NCI-H774 (cell line): ENCODE measurements around the gene EVI5L.
"Not testable (repeated sequence)": the region's sequence is repeated elsewhere in the genome, so short reads cannot be mapped to it uniquely, and the experiment has no call there.

Experiments used
- DNase-seq: peaks from one replicate; lab custom pipeline; 2025; lab: John Stamatoyannopoulos, UW

EVI5L gene

DNA sequence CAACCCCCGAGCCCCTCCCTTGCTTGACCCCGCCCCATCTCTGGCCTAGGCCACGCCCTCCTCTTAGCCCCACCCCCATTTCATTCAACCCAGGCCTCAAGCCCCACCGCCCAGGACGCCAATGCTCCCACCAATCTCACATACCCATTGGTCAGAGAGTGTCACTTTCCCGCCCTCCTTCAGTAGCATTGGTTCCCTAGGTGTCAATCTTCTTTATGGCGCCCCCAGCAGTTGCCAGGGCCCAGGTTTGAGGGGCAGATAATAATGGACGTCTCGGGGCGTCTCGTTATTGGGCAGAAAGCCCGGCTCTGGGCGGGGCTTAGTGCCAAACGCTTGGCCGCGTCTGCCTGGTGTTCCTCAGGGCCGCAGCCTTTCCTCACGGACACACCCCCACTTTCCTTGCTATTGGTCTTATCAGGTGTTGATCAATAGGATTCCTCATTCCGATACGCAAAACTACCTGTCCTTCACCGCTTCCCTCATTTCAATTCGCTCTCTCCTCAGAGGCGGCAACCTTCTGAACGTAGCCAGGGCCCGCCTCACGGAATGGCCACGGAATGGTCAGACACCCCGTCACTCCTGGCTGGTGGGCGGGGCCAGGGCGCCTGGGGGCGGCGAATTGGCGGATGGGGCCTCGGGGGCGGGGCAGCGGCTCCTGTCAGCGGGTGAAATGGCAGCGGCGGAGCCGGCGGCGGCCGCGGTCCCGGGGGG, at the start of gene EVI5L:
EVI5L (plus strand) TSS at position 658 of the 711 bp plus-strand sequence. CDS start 16,325 bp downstream, outside the sequence.
- DNase-seq: peak; percentile 100

DNA sequence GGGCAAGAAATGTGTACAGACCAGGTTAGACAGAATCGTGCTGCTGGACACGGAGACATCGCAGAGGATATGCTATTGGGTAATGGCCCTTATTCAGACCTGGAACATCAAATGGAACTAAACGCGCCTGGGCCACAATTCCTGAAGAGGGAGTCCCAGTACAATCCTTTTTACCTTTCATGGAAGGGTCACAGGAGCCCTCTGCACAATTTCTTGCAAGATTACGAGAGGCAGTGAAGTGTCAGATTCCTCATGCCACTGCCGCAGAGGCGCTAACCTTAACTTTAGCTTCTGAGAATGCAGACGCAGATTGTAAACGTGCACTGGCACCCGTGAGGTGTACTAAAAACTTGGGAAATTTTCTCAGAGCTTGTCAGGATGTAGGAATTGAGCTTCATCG, 48.9 kb upstream of the EVI5L start:
- DNase-seq: no peak

DNA sequence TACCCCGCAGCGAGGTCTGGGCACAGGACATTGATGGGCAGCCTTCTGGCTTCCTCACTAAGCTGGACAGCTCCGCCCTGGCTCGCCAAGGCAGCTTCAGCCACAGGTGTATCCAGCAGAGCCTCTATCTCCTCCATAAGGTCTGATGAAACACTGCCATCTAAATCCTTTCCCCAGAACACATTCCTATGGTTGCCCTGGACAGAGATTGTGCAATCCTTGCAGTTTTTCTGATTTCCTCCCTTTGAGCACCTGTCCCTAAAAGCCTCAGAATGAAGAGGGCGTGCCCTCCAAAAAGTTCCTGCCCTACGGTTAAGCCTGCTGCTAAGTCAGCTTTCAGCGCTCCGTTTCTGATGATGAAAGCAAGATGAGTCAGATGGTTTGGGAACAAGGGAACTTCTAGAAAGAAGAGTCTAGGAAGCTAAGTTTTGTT, 46.0 kb upstream of the EVI5L start:
- DNase-seq: no peak

DNA sequence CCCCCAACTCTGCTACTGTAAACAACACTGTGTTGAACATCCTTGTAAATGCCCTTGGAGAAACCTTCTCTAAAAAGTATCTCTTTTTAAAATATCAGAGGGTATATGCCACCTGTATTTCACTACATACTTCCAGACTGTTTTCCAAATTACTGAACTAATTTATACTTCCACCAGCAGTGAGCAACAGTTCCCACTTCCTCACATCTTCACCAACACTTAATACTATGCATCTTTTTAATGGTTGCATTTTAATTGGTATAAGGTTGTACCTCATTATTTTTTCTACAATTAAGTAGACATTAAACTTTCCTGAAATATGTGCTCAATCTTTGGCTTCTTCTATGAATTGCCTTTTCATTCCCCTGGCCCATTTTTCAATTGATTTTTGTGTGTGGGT, 45.2 kb upstream of the EVI5L start:
- no peak for DNase-seq

DNA sequence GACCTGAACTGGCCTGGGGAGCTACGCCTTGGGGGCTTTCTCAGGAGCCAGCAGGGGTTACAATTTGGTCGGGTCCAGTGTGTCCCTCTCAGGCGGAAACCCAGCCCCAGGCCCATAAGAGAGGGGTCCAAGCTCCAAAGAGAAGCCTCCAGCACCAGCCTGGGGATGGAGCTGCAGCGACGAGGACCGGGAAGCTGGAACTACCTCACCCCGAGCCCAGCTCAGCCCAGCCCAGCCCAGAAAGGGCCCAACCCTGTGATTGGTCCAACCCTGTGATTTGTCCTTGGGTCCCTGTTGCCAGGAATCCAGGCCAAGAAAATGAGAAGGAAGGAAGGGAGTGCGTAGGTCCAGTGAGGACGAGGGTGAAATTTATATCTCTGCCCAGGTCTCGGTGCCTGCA, 42.9 kb upstream of the EVI5L start:
- no peak for DNase-seq

DNA sequence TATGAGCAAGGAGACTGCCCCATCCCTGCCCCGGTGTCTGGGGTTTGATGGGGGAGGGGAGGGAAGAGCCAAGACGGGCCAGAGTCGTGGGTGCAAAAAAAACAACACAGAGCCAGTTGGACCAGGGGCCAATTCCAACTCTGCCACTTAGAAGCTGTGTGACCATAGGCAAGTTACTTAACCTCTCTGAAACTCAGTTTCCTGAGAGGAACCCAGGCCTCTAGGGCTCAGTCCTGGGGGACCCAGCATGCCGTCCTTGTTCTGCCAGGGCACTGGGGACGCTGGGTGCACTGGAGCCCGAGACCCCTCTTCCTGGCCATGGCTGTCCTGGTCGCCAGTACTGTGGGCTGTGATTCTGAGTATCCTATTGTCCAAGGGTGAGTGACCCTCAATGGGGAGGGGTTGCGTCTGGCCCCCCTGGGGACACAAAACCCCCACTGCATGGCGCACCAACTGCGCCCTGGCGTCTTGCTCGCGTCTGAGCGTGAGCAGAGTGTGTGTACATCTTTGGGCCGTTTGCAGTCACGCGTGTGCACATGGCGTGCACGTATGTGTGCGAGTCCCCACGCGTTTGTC, 42.3 kb upstream of the EVI5L start:
- DNase-seq: no peak

DNA sequence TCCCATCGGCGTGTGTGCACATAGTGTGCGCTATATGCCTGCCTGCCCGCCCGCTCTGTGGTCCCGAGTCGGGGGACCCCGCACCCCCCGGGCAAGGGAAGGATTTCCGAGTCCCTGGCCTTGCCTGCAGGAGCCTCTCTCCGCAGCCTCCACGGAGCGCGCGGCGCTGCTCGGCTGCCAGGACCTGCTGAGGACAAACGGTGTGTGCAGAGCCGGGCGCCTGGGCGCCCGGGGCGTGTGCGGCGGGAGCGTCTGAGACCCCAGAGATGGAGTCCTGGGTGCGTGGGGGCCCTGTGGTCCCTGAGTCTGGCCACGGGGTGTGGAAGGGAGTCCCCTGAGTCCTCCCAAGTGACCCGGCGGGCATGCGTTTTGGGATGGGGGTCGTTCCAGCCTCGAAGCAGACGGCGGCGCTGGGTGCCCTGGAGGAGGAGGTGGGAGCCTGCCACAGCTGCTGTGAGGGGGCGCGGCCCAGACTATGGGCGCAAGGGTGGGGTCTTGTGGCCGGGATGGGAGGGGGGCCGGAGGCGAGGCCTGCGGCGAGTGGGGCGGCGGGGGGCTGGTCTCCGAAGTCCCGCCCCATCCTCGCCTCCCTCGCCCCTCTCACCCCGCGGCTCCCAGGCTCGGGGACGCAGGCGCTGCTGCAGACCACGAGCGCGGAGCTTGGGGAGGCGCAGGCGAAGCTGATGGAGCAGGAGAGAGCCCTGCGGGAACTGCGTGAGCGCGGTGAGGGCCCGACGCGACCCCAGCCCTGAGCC, 41.7 kb upstream of the EVI5L start:
- no peak for DNase-seq

DNA sequence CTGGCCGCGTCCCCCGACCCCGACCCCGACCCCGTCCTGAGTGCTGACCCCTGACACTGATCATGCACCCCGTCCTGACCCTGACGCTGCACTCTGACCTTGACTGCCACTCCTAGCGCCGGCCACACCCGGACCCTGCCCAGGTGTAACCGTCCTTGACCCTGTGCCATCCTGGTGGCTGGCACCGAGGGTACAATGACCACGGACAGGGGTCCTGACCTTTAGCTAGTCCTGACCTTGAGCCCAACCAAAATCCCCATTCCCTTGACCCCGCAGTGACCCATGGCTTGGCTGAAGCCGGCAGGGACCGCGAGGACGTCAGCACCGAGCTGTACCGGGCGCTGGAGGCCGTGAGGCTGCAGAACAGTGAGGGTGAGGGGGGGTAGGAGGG, 41.1 kb upstream of the EVI5L start:
- DNase-seq: no peak

DNA sequence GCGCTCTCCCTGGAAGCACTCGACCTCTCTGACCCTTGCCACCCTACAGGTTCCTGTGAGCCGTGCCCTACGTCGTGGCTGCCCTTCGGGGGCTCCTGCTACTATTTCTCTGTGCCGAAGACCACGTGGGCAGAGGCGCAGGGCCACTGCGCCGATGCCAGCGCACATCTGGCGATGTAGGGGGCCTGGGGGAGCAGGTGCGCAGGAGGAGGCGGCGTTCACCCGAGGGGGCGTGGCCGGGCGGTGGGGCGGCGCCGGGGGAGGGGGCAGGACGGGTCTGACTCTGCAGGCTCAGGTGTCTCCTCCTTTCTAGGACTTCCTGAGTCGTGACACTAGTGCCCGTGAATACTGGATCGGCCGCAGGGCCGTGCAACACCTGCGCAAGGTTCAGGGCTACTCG, 40.6 kb upstream of the EVI5L start:
- peak; percentile 33 for DNase-seq

DNA sequence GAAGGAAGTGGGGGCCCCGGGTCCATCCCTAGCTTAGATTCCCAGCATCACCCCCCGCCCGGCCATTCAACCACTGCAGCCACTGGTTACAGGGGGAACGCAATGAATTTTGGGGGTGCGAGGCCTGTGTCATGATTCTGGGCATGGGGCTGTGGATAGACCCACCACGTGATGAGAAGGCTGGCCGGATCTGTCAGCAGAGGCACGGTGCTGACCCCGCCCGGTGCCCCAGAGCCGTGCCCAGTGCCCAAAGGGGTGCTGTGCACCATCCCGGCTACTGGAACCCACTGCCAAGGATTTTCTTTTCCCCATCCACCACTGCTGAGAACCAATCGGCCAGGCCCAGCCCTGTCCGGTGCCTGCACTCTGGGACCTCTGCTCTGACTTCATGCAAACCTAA, 39.6 kb upstream of the EVI5L start:
- DNase-seq: no peak

DNA sequence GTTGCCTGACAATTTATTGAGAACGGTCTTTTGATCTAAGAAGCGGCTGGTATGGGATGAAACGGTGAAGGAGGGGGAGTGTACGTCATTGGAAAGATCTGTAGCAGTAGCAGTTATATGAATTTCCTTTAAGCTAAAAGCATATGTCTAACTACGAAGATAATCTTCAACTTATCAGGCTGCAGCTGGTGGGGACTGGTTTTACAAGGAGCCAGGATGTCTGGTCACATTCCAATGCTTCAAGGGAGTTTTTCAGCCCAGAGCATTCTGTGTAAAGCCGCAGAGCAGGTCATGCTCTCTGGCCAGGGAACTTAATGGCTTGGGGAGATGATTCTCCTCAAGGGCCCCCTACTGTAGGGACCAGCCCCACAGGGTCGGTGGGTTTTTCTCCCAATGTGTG, 37.7 kb upstream of the EVI5L start:
- no peak for DNase-seq

DNA sequence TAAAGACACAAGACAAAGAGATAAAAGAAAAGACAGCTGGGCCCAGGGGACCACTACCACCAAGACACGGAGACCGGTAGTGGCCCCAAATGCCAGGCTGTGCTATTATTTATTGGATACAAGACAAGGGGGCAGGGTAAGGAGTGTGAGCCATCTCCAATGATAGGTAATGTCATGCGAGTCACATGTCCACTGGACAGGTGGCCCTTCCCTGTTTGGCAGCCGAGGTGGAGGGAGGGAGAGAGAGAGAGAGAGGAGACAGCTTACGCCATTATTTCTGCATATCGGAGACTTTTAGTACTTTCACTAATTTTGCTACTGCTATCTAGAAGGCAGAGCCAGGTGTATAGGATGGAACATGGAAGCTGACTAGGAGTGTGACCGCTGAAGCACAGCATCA, 37.3 kb upstream of the EVI5L start:
- not testable (repeated sequence) for DNase-seq

DNA sequence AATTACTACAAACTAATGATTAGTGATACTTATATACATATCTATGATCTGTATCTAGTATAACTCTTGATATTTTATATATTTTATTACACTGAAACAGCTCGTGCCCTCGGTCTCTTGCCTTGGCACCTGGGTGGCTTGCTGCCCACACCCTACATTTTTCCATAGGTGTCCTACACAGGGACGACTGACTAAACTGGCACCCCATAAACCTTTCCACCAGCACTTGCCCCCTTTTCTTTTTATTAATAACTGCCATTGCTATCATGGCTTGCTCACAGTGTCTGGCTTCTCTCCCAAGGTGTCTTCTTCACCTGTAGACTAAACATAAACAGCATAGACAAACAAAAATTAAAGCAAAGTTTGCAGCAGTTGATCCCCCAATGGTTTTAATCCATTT, 36.5 kb upstream of the EVI5L start:
- no peak for DNase-seq

DNA sequence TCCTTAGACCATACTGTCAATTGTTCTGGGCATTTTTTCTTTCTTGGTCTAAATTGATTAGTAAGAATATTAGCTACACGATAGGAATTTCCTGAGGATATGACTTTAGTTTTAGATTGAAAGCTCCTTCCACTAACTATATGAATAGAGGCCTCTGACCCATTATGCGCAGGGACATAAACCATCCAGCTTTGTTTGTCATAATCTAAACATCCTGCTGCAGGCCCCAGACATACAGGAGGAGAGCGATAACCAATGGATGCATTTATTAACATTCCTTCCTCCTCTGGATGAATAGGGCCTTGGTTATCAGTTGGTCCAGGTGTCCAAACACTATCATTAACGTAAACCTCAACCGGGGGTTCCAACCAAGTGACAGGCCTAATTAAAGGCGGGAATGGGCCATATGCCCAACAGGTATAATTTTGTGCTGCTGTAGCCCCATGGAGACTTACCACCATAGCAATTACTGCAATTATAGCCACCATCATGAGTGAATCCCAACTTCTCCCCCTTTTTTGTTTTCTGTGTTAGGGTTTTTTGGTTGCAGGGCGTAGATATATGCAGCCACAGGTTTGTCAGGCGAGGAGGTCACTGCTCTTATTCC, 34.4 kb upstream of the EVI5L start:
- no peak for DNase-seq

DNA sequence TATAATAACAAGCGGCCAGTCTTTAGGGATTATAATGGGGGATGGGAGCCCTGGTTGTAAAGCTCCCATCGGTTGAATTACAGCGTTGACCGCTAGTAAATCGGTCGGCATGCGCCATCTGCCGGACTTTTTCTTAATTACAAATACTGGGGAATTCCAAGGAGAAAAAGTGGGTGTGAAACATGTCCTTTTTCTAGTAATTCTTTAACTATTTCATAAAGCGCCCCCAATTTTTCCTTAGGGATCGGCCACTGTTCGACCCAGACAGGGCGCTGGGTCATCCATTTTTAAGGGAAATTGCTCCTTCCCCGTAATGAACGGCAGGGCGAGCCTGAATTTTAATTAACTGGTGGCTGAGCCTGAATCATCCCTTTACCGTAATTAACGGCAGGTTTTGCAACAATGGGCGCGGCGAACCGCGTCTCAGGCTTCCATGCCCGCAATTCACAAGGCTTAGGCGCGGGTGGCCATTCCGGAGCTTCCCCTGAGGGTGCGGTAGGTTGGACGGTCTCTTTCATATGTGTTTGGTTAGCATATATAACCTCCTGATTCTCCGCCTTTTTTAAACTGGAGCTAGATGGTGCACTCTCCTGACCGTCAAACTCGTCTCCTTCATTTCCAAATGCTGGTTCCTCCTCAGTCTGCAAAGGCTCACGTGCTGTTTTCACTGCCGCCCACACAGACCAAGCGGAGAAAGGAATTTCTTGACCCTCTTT, 30.2 kb upstream of the EVI5L start:
- peak; percentile 59 for DNase-seq

DNA sequence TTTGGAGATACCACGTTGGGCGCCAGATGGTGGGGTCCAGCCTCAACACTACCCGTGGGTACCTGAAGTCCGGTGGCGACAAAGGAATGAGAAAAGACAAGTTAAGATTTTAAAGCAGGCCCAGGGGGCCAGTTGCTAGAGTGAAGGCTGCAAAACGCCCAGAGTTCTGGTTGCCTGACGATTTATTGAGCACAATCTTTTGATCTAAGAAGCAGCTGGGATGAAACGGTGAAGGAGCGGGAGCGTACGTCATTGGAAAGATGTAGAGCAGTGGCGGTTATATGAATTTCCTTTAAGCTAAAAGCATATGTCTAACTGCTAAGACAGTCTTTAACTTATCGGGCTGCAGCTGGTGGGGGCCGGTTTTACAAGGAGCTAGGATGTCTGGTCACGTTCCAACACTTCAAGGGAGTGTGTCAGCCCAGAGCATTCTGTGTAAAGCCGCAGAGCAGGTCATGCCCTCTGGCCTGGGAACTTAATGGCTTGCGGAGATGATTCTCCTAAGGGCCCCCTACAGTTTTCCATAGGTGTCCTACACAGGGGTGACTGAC, 28.9 kb upstream of the EVI5L start:
- no peak for DNase-seq

DNA sequence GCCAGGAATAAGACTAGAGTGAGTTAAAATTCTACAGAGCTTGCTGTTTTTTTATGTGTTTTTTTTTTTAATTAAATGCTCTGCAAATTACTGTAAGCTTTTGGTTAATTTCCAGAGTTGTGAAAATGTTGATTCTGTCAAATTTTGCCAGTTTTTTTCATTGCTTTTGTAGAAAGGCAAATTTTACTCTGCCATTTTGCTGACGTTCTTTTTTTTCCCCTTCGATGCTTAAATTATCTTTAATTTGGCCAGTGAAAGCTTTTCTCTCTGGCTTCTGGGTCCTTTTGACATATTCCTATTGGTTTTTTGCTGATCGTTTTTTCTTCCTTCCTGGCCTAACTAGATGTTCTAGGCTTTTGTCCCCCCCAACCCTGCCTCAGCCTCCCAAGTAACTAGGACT, 23.8 kb upstream of the EVI5L start:
- no peak for DNase-seq

DNA sequence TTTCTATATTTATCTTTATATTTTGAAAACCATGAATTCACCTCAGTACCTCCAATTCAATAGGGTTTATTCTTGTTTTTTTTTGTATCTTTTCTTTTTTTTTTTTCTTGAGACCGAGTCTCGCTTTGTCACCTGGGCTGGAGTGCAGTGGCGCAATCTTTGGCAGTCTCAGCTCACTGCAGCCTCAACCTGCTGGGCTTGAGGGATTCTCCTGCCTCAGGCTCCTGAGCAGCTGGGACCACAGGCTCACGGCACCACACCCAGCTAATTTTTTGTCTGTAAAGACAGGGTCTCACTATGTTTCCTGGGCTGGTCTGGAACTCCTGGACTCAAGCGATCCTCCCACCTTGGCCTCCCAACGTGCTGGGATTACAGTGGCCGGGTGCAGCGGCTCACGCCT, 23.1 kb upstream of the EVI5L start:
- DNase-seq: no peak

DNA sequence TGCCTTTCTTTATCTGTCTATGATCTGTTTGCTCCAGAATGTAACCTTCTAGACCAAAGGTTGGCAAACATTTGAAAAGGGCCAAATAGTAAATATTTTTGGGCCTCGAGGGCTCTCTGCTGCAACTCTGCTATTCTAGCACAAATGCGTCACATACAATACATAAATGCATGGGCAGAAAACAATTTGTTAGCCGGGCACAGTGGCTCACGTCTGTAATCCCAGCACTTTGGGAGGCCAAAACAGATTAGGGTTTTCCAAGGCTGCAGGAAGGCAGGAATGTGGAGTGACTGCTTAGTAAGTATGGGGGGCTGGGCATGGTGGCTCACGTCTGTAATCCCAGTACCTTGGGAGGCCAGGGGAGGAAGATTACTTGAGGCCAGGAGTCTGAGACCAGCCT, 21.9 kb upstream of the EVI5L start:
- DNase-seq: no peak

DNA sequence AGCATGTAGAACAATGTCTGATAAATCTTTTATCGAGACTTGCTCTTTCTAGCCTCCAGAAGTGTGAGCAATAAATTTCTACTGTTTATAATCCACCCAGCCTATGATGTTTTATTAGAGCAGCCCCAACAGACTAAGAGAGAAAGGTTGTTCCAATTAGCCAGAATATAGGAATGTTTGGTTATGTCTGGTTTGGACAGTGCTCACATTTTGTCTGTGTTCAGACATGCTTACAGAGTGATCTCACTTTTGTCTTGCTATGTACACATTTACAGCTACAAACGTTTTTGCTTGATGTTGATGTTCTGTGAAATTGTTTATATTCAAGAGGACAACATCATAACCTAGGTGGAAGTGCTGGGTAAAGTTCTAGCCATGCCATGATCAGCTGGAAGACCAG, 18.0 kb upstream of the EVI5L start:
- DNase-seq: no peak

DNA sequence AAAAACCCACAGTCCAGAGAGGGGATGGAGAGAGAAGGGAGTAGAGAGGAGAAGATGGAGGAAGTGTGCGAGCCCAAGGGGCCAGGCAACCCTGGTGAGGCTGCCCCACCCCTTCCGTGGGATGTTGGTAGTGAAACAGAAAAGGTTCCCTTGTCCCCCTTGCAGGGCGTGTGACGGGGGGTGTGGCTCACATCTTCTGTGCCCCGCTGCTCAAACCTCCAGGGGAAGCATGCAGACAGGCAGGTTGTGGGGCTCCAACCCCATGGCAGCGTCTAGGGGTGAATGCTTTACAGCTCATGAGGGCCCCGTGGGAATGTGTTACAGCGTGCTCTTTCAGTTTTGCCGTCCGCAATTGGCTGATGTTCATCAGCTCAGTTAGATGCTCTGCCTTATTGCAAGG, 14.7 kb upstream of the EVI5L start:
- no peak for DNase-seq

DNA sequence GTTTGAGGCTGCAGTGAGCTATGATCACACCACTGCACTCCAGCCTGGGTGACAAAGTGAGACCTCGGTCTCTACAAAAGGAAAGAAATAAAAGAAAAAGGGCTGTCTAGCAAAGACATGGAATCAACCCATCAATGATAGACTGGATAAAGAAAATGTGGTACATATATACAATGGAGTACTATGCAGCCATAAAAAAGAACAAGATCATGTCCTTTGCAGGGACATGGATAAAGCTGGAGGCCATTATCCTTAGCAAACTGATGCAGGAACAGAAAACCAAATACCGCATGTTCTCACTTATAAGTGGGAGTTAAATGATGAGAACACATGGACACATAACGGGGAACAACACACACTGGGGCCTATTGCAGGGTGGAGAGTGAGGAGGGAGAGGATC, 14.0 kb upstream of the EVI5L start:
- DNase-seq: not testable (repeated sequence)
